Measurements from ENCODE around the gene LEAP2.

DNA sequence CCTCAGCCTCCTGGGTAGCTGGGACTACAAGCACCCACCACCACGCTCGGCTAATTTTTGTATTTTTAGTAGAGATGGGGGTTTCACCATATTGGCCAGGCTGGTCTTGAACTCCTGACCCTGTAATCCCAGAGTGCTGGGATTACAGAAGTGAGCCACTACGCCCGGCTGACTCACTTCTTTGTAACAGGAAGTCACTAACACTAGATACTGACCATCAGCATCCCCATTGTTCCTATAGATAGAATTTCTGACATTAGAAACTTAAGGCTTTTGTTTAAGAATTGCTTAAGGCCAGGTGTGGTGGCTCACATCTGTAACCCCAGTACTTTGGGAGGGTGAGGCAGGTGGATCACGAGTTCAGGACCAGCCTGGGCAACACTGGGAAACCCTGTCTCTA, 42.2 kb downstream of the LEAP2 start:
- TF ChIP-seq CTCF (conservative IDR thresholded peaks at IDR 0.05; ENCODE audit: low read length) = no peak
- no peak for TF ChIP-seq EZH2phosphoT487 (IDR thresholded peaks at IDR 0.05; ENCODE audit: borderline replicate concordance)

All from Loucy (cell line).